Measurements from ENCODE around the gene ERC2.

The ERC2 gene

DNA sequence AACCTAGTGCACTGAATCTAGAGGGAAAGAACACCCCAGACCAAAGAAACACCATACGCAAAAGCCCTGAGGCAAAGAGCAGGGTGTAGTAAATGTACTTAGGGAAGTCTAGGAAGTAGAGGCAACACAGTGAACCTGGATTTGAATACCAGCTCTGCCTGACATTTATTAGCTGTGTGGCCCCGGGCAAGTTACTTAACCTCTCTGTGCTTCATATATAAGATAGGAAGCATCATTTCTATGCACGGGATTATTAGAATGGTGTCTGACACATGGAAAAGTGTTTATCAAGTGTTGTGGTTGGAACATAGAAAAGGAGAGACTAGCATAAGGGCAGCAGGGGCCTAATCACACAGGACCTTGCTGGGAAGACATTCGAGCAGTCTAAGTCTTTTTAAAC, 132.2 kb downstream of the ERC2 start:
- H3K4me3 ChIP-seq (ENCODE audit: low read length), result no peak overlapping the region

DNA sequence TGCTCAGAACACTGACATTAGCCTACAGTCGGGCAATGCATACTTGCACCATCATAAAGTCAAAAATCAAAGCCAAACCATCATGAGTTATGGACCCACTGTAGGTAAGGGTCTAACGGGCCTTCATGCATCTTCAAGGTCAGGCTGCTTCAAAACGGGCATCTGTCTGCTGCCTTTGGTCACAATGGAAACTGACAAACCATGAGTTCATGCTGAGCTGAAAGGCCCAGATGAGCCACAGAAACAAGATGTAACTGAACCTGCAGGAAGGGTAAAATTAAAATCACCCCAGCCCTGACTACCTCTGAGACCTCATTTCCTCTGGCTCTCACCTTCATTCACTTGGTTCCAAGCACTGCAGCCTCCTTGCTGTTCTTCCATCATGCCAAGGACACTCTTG, 143.8 kb downstream of the ERC2 start:
- no peak overlapping the region for H3K4me3 ChIP-seq (ENCODE audit: low read length)
- no peak for DNase-seq (ENCODE audit: low read depth, low spot score)

More for the DNA sequence above, 132.2 kb downstream of the ERC2 start:
- DNase-seq (ENCODE audit: low read depth, low spot score), result no peak

DNA sequence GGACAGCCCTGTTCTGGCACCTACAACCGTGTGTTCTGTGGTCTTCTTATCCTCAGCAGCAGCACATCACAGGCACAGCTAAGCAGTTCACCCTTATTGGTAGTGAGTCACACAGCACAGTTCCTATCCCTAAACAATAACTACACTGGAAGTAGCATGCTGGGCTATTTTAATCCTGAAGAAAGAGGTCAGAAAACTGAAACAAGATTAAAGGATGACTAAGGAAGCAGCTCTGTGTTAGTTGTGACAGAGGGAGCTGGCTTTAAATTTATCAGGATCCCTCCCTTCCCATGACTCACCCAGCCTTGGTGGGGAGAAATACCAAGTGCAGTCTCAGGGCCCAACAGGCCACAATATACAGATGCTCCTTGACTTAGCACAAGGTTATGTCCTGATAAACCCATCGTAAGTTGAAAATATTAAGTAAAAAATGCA, 144.3 kb downstream of the ERC2 start:
- no peak for DNase-seq (ENCODE audit: low read depth, low spot score)

DNA sequence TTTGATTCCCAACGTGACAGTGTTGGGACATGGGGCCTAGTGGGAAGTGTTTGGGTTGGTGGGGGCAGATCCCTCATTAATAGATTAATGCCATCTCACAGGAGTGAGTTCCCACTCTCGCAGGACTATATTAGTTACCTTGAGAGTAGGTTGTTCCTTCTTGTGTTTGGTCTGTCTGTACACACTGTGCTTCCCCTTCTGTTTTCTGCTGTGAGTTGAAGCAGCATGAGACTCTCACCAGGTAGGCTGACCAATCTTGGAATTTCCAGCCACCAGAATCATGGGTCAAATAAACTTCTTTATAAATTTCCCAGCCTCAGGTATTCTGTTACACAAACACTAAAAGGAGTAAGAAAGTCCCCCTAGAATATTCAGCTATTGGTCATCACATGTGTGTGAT, 145.4 kb downstream of the ERC2 start:
- DNase-seq (ENCODE audit: low read depth, low spot score), result no peak
- no peak overlapping the region for H3K4me3 ChIP-seq (ENCODE audit: low read length)

More for the DNA sequence above, 144.3 kb downstream of the ERC2 start:
- H3K4me3 ChIP-seq (ENCODE audit: low read length), result no peak overlapping the region

DNA sequence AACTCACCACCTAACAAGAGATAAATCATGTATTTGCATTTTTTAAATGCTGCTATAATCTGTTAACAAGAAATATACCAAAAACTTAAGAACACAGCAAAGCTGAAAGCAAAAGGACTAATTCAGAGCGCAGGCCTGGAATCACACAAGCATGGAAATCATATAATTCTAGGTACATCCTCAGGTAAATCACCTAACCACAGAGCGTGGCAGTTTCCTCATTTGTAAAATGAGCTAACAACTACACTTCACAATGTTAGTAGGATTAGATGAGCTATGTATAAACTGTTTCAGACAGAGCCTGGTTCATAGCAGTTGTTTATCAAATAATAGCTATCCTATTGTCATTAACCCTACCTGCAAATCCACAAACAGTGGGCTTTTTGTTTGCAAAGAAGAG, 146.4 kb downstream of the ERC2 start:
- H3K4me3 ChIP-seq (ENCODE audit: low read length), result no peak overlapping the region
- no peak for DNase-seq (ENCODE audit: low read depth, low spot score)

DNA sequence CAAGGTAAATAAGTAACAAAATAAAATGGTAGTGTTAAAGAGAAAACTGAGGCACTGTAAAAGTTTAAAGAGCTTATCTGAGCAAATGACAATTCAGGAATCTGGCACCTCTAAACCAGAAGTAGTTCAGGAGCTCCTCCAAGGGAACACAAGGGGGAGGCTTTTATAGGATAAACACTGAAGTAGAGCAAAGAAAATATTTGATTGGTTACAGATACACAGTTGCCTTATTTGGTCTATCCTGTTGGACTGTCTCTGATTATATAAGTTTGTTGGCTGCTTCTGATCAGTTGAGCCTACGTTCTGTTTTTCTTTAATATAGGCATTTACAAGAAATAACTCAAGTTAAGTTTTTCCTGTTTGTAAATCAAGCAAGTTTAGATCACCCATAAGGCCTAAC, 146.9 kb downstream of the ERC2 start:
- H3K4me3 ChIP-seq (ENCODE audit: low read length), result no peak overlapping the region
- no peak for DNase-seq (ENCODE audit: low read depth, low spot score)

DNA sequence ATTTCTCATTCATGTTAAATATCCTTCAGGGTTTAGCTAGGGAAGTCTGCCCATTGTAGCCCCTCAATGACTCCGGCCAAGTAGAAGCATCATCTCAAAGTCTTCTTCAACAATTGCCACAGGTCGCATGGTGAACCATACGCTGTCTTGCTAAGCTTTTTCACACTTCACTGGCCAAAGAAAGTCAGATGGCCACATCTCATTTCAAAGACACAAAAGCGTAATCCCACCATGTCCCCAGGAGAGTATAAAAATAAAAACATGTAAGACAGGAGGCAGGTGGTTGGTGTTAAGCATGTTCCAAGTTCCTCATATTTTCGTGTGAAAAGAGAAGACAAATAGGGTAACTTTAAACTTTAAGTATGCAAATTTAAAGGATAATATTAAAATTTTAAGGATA, 147.4 kb downstream of the ERC2 start:
- DNase-seq (ENCODE audit: low read depth, low spot score), result no peak
- H3K4me3 ChIP-seq (ENCODE audit: low read length), result no peak overlapping the region

DNA sequence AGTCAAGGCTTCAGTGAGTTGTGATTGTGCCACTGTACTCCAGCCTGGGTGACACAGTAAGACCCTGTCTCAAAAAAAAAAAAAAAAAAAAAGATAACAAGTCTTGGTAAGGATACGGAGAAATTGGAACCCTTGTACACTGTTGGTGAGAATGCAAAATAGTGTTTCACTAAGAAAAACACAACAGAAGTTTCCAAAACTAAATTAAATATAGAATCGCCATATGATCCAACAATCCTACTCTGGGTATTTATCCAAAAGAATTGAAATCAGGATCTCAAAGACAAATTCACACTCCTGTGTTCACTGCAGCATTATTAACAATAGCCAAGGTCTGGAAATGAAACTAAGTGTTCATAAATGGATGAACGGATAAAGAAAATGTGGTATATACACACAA, 149.4 kb downstream of the ERC2 start:
- H3K4me3 ChIP-seq (ENCODE audit: low read length), result no peak overlapping the region
- DNase-seq (ENCODE audit: low read depth, low spot score), result no peak

DNA sequence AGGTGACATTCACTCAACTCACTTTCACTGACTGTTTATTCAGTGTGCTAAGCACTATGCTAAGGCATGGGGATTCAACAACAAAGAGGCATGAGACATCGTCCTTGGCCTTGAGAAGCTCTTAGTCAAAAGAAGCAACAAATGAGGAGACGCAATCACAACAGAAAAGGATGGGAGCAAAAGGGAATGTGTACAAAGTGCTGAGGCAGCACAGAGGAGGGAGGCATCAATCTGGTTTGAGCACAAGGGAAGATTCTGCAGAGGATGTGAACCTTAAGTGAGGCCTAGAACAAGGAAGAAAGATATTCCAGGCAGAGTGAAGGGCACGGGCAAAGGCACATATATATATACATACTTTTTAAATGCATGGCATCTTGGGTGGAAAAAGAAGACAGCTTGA, 151.3 kb downstream of the ERC2 start:
- no peak overlapping the region for H3K4me3 ChIP-seq (ENCODE audit: low read length)

DNA sequence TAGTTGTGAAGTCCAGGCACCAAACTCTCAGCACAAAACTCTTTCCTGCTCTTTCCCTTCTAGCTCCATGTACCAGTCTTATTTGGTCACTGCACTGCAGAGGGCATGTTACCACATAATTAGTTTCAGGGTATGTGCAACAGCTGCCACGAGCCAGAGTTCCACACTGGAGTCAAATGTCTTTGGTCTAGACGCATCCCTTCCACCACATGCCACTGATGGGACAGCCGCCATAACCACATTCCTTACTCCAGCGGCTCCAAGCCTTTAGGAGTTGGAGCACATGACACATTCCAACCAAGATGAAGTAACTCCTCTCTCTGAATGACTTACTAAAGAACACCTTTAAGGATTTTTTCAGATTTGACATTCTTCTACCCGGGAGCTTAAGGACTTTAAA, 153.4 kb downstream of the ERC2 start:
- no peak for DNase-seq (ENCODE audit: low read depth, low spot score)
- H3K4me3 ChIP-seq (ENCODE audit: low read length), result no peak overlapping the region

More for the DNA sequence above, 151.3 kb downstream of the ERC2 start:
- DNase-seq (ENCODE audit: low read depth, low spot score), result no peak

DNA sequence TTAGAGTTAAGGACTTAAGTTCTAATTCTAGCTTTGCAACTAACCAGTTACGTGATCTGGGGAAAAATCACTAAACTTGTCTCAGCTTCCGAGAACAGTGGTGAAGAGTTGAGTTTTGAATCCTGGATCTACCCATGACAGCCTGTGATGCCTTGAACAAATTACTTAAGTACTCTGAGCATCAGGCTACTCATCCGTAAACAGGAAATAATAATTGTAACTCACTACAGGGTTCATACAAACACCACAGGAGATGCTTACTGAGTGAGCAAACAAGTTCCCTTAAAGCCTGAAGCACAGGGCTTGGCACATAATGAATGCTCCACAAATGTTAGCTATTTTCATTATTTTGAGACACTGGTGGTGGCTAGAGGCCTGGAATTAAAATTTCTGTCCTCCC, 158.8 kb downstream of the ERC2 start:
- DNase-seq (ENCODE audit: low read depth, low spot score), result no peak
- no peak overlapping the region for H3K4me3 ChIP-seq (ENCODE audit: low read length)

DNA sequence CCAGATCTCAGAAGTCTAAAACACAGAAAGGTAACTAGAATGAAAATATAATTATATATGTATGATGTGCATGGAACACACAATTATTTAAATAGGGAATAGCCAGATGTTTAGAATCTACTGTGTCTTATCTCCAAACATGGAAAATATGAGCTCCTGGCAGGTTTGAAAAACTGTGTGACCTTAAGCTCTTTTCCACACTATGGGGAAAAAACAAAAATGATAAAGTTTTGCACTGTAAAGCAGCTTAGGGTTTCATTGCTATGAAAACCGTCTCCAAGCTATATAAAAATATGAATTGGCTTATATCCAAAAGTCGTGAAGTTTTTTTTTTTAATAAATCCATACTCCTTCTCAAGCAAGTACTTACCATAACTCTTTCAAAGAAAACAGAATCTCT, 159.8 kb downstream of the ERC2 start:
- H3K4me3 ChIP-seq (ENCODE audit: low read length), result no peak overlapping the region
- DNase-seq (ENCODE audit: low read depth, low spot score), result no peak

DNA sequence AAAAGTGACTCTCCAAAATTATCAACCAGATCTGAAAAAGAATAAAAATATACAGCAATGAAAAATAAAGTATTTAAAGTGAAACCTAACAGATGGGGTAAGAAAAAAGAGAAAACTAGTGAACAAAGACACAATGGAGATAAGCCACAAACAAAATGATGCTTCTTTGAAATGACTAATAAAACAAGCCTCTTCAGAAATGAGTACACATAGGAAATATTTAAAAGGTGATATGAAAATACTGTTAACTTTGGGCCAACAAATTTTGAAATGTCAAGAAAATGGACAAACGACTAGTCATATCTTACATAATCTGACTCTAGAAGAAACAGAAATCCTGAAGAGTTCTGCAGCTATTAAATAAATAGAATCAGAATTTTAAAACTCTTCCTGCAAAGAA, 164.2 kb downstream of the ERC2 start:
- H3K4me3 ChIP-seq (ENCODE audit: low read length), result no peak overlapping the region
- no peak for DNase-seq (ENCODE audit: low read depth, low spot score)

DNA sequence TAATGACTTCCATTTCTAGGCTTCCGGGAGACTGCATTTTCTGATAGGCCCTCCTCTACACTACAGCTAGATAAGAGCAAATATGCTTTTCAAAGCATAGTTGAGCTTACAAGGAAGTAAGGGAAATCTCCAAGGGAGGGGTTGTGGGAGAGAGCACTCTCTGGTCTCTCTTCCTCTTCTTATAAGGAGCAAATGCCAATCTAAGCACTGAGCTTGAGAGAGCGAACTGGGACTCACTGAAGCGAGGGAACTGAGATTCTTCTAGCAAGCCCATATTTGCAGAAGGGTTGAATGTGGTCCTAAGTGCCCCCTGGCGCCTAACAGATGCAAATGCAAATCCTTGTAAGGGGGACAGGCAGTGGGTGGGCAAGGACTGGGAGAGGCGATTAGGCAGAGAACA, 164.8 kb downstream of the ERC2 start:
- no peak overlapping the region for H3K4me3 ChIP-seq (ENCODE audit: low read length)
- DNase-seq (ENCODE audit: low read depth, low spot score), result peak; percentile 45

DNA sequence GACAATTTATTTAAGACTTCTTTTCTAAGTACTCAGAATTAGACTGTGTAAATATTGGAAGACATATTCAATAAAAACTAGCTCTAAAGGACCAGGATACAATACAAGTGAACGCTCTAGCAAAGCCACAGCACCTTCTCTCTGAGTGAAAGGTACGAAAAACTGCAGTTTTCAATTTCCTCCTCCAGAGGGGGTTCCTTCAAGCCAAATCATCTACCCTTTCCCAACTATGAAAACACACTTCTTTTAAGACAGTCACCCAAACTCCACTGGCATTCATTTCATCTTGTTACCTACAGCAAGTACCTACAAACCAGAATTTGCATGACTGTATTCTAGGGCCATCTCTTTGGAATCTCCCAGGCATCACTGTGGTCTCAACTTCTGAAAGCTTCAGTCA, 165.8 kb downstream of the ERC2 start:
- H3K4me3 ChIP-seq (ENCODE audit: low read length), result no peak overlapping the region
- DNase-seq (ENCODE audit: low read depth, low spot score), result peak; percentile 7

DNA sequence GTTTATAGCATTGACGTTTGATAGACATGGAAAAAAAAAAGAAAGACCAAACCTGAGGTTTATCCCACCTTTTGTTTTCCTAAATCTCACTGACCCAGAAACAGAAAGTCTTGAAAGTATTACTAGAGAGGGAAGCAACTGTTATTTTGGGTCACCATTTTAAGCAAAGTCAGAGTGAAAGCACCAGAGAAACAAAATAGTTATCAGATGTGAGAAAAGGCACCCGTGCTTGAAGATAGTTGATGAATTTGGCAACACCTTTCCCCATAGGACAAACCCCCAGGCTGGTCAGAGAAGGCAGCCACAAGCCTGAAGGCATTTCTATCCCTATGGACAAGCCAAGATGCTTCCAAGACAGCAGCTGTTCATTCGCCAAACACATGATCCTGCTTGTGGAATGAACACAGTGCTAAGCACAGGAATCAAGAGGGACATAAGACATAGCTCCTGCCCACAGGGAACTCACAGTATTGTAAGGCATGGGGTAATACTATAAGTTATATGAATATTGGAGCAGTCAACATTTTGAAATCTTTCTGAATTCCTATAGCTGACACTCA, 170.9 kb downstream of the ERC2 start:
- no peak for DNase-seq (ENCODE audit: low read depth, low spot score)

DNA sequence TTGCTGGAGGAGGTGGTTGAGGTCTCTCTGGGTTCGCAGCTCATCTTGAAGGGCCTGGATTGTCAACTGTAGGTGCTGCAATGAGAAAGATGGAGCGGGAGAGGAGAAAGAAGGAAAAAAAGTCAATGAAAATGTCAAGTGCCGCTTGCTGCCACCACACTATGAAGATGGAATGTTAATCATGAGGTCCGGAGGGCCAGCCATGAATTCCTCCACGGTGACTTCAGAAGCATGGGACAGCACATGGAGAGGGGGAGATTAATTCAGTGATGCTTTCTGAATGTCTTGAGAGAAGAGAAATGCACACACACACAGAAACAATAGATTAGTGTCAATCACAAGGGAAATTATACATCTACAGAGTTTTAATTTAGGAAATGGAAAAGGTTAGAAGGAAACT, 171.9 kb downstream of the ERC2 start:
- DNase-seq (ENCODE audit: low read depth, low spot score), result no peak
- no peak overlapping the region for H3K4me3 ChIP-seq (ENCODE audit: low read length)

More for the DNA sequence above, 170.9 kb downstream of the ERC2 start:
- H3K4me3 ChIP-seq (ENCODE audit: low read length), result no peak overlapping the region

DNA sequence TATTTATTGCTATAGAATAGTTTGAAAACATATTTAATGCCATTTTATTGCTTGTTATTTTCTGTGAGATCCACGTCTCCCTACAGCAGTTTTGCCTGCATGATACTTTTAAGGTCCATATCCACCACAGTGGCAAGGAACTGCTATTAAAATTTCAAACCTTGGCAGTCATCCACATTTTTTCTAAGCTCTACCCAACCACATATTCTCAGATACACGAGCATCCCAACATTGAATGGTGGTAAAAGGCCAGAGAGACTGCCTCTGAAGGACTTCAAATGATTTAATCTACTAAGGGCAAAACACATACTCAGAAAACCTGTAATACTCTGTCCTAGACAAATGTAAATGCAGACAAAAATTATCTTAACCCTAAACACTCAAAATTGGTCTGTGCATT, 173.1 kb downstream of the ERC2 start:
- DNase-seq (ENCODE audit: low read depth, low spot score), result no peak
- H3K4me3 ChIP-seq (ENCODE audit: low read length), result no peak overlapping the region

DNA sequence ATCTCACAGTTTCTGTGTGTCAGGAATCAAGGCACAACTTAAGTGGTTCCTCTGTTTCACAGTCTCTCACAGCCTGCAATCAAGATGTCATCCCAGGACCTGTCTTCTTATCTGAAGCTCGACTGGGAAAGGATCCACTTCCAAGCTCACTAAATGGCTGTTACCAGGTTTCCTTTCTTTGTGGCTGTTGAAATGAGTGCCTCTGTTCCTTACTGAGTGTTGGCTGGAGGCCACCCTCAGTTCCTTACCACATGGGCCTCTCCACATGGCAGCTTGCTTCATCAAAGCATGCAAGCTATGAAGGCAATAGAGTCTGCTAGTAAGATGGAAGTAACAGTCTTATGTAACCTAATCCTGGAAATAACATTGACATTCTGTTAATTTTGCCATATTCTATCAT, 174.0 kb downstream of the ERC2 start:
- H3K4me3 ChIP-seq (ENCODE audit: low read length), result no peak overlapping the region
- no peak for DNase-seq (ENCODE audit: low read depth, low spot score)

DNA sequence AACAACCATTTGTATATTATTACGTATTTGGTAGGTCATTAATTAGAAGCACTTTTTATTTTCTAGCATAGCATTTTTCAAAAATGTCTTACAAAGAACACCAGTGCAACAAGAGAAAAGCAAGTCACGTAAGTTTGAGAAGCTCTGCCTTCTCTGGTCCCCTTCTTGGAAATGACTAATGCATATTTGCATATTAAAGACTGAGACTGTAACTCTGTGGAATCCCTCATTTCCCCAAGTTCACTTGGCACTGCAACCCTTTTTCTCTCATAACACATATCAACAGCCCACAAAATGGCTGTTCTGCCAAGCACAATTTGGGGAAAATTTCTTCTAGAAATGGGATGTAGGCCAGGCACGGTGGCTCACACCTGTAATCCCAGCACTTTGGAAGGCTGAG, 176.3 kb downstream of the ERC2 start:
- no peak for DNase-seq (ENCODE audit: low read depth, low spot score)
- no peak overlapping the region for H3K4me3 ChIP-seq (ENCODE audit: low read length)

DNA sequence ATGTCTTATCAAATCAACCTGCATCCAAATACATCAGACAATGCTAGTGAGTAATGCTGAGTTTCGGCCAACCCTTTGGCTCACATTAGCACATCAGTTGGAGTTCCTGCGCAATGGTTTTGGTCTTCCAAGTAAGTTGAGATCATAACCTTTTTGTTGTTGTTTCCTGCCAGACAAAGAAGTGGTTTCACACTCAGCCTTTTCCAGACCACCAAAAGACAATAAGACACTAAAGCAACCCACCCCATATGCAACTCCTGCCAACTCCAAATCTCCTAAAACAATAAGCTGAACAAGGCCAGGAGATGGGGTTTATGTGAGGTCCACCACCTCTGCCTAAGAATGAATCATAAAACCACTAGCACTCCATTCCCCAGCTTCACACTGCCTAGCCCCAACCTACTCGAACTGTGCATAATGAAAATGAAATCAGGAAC, 177.0 kb downstream of the ERC2 start:
- DNase-seq (ENCODE audit: low read depth, low spot score), result no peak
- no peak overlapping the region for H3K4me3 ChIP-seq (ENCODE audit: low read length)

DNA sequence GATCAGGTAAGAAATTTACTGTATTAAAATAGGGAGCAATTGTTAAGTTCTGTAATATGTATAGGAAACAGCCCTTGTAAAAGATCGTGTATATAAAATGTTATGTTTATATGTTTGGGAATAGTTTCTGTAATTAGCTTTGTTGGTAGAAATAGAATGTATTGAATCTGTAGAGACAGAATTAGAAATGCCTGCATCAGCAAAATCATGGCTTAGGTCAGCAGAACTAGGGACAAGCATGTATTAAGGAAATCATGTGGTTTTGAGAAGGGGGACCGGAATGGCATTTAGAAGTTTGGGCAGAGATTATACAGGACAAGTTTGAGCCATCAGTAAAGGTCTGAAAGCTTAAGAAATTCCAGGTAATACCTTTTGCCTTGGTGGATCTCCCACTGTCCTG, 177.9 kb downstream of the ERC2 start:
- DNase-seq (ENCODE audit: low read depth, low spot score), result no peak

More for the DNA sequence above, 177.9 kb downstream of the ERC2 start:
- H3K4me3 ChIP-seq (ENCODE audit: low read length), result no peak overlapping the region
